GM23338 (cell line): ENCODE results near the gene EYS. TPM values are rescaled to one million over a fixed set of nuclear protein-coding genes. Genes with fewer than 3 reads are reported as not detected.

Source experiments
- ATAC-seq: fragments of 200-7000 bp; cut with Tn5 transposase; 3 replicates; pipeline ENCODE4 v1.9.1; 2020
- DNase-seq: peaks from one replicate; pipeline ENCODE4 v3.0.0-alpha.2; 2015; ENCODE audit warnings: low spot score
- H2AFZ ChIP-seq: fragments of 200-600 bp; sonication (generic); 2 replicates; pipeline ENCODE4 v1.8.0; 2016; ENCODE audit warnings: antibody characterized with exemption, mild to moderate bottlenecking, moderate library complexity
- H3F3A ChIP-seq: fragments of 200-600 bp; sonication (generic); replicated peaks from 2 replicates; pipeline ENCODE4 v1.8.0; 2017; ENCODE audit warnings: antibody characterized with exemption, mixed run types, low read depth
- H3K27ac ChIP-seq: fragments of 200-600 bp; sonication (generic); 2 replicates; pipeline ENCODE4 v1.6.1; 2016; ENCODE audit warnings: low read depth
- H3K27me3 ChIP-seq: fragments of 200-600 bp; sonication (generic); 2 replicates; pipeline ENCODE4 v1.8.0; 2016; ENCODE audit warnings: mild to moderate bottlenecking, mixed run types, moderate library complexity; ENCODE audit not compliant: insufficient read depth
- H3K36me3 ChIP-seq: fragments of 200-600 bp; sonication (generic); 2 replicates; pipeline ENCODE4 v1.8.0; 2016; ENCODE audit warnings: mild to moderate bottlenecking; ENCODE audit not compliant: insufficient read depth
- H3K4me1 ChIP-seq: fragments of 200-600 bp; sonication (generic); 2 replicates; pipeline ENCODE4 v1.8.0; 2016; ENCODE audit warnings: mild to moderate bottlenecking, moderate library complexity; ENCODE audit not compliant: insufficient read depth
- H3K4me2 ChIP-seq: fragments of 200-600 bp; sonication (generic); 2 replicates; pipeline ENCODE4 v1.7.1; 2017; ENCODE audit warnings: mixed run types
- H3K4me3 ChIP-seq: fragments of 200-600 bp; sonication (generic); 2 replicates; pipeline ENCODE4 v1.6.1; 2016; ENCODE audit warnings: mixed run types
- H3K79me2 ChIP-seq: fragments of 200-600 bp; sonication (generic); replicated peaks from 2 replicates; pipeline ENCODE4 v1.8.0; 2017; ENCODE audit warnings: mild to moderate bottlenecking; ENCODE audit not compliant: insufficient read depth
- H3K9me2 ChIP-seq: fragments of 200-600 bp; sonication (generic); 2 replicates; pipeline ENCODE4 v1.8.0; 2017; ENCODE audit not compliant: insufficient read depth
- H4K20me1 ChIP-seq: fragments of 200-600 bp; sonication (generic); replicated peaks from 2 replicates; pipeline ENCODE4 v1.8.0; 2017; ENCODE audit warnings: mild to moderate bottlenecking; ENCODE audit not compliant: insufficient read depth
- H3K27ac Mint-ChIP-seq: 2 replicates; pipeline ENCODE4 v1.8.0; 2020; ENCODE audit warnings: inconsistent platforms, mild to moderate bottlenecking, moderate library complexity, mixed read lengths
- H3K27me3 Mint-ChIP-seq: 3 replicates; pipeline ENCODE4 v1.8.0; 2022; ENCODE audit warnings: low read depth, mild to moderate bottlenecking, moderate library complexity, mixed read lengths, inconsistent platforms; ENCODE audit not compliant: insufficient read depth, poor library complexity
- H3K36me3 Mint-ChIP-seq: 3 replicates; pipeline ENCODE4 v1.8.0; 2021; ENCODE audit warnings: low read depth, mild to moderate bottlenecking, inconsistent platforms, moderate library complexity, mixed read lengths
- H3K4me1 Mint-ChIP-seq: 3 replicates; pipeline ENCODE4 v1.8.0; 2020; ENCODE audit warnings: mild to moderate bottlenecking, inconsistent platforms, mixed read lengths
- H3K4me3 Mint-ChIP-seq: 3 replicates; pipeline ENCODE4 v1.8.0; 2021; ENCODE audit warnings: moderate library complexity, mild to moderate bottlenecking, inconsistent platforms, mixed read lengths
- H3K9me3 Mint-ChIP-seq: 3 replicates; pipeline ENCODE4 v1.8.0; 2020; ENCODE audit warnings: moderate library complexity, mild to moderate bottlenecking, inconsistent platforms, mixed read lengths
- CREB1 ChIP-seq: fragments of 250-450 bp; sonication (Bioruptor Pico); IDR thresholded peaks from 2 replicates; pipeline ENCODE4 v1.5.0; 2020; ENCODE audit warnings: low read depth, mild to moderate bottlenecking, moderate library complexity
- CTCF ChIP-seq, 2 experiments: fragments of 200-600 bp in 1 of 2; sonication (generic) in 1 of 2; conservative IDR thresholded peaks; 2 replicates each; pipeline versions ENCODE4 v1.5.1 to v1.6.1; 2016 to 2017; ENCODE audit warnings: antibody characterized with exemption in 2 of 2, low read depth in 2 of 2, mild to moderate bottlenecking in 2 of 2, moderate library complexity in 1 of 2
- ETS1 ChIP-seq: IDR thresholded peaks from 2 replicates; pipeline ENCODE4 v1.6.1; 2016; ENCODE audit warnings: antibody characterized with exemption
- EZH2 ChIP-seq: fragments of 200-600 bp; sonication (generic); IDR thresholded peaks from one replicate; pipeline ENCODE4 v1.8.0; 2017; ENCODE audit warnings: antibody characterized with exemption, mild to moderate bottlenecking, low read depth; ENCODE audit not compliant: unreplicated experiment
- EZH2phosphoT487 ChIP-seq: fragments of 200-600 bp; sonication (generic); IDR thresholded peaks from one replicate; pipeline ENCODE4 v1.8.1; 2018; ENCODE audit warnings: antibody characterized with exemption; ENCODE audit not compliant: unreplicated experiment
- JUNB ChIP-seq: IDR thresholded peaks from one replicate; pipeline ENCODE4 v1.6.1; 2016; ENCODE audit warnings: antibody characterized with exemption; ENCODE audit not compliant: unreplicated experiment
- NANOG ChIP-seq: IDR thresholded peaks from 2 replicates; pipeline ENCODE4 v1.6.1; 2016; ENCODE audit warnings: antibody characterized with exemption, borderline replicate concordance
- POLR2AphosphoS5 ChIP-seq: IDR thresholded peaks from 2 replicates; pipeline ENCODE4 v1.6.1; 2016; ENCODE audit warnings: antibody characterized with exemption, low read depth
- REST ChIP-seq: IDR thresholded peaks from one replicate; pipeline ENCODE4 v1.6.1; 2018; ENCODE audit warnings: antibody characterized with exemption; ENCODE audit not compliant: unreplicated experiment
- STAT1 ChIP-seq: IDR thresholded peaks from one replicate; pipeline ENCODE4 v1.6.1; 2016; ENCODE audit warnings: antibody characterized with exemption; ENCODE audit not compliant: unreplicated experiment
- ZNF114 ChIP-seq: fragments of 250-450 bp; sonication (Bioruptor Pico); IDR thresholded peaks from 2 replicates; pipeline ENCODE4 v1.5.0; 2020; ENCODE audit warnings: mild to moderate bottlenecking, moderate library complexity
- ZNF331 ChIP-seq: fragments of 250-450 bp; sonication (Bioruptor Pico); IDR thresholded peaks from 2 replicates; pipeline ENCODE4 v1.5.0; 2020; ENCODE audit warnings: low read depth, mild to moderate bottlenecking, moderate library complexity
- ZNF462 ChIP-seq: fragments of 250-450 bp; sonication (Bioruptor Pico); IDR thresholded peaks from 2 replicates; pipeline ENCODE4 v1.5.0; 2020; ENCODE audit warnings: mild to moderate bottlenecking, moderate library complexity
- polyA plus RNA-seq: library from polyadenylated mRNA; unstranded; fragments of >200 nt; fragmentation: Nextera tagmentation; extraction: Ambion mirVana; gene quantifications from 2 replicates; pipeline ENCODE4 v1.2.1, GENCODE V29; 2016
- total RNA-seq: library from RNA; depleted of rRNA; stranded (reverse); fragments of >200 nt; shearing (Covaris generic); gene quantifications from 2 replicates; pipeline ENCODE4 v1.2.3, GENCODE V29; 2014

Gene EYS
- total and polyA plus RNA-seq, 2 experiments from 2014 or later, result 0.38 to 0.52 TPM

- H3K27me3 Mint-ChIP-seq, result peaks cover 2% of the 10 kb centered on the region
- DNase-seq (no peak), ATAC-seq (no peak)
- no peaks in the 10 kb centered on the region; the same call in 2 of the 3 replicates for H3K9me3 Mint-ChIP-seq
- Histone ChIP-seq H3K9me2 (no peaks in the 10 kb centered on the region), H3K4me2 (no peak overlapping the region), H3K79me2 (no peaks in the 10 kb centered on the region), H3K4me1 (no peaks in the 10 kb centered on the region; the same call in 1 of the 2 replicates), H3K4me3 (no peak overlapping the region), H3F3A (no peaks in the 10 kb centered on the region), H3K27me3 (no peaks in the 10 kb centered on the region), H2AFZ (no peak overlapping the region), H4K20me1 (no peaks in the 10 kb centered on the region), H3K36me3 (no peaks in the 10 kb centered on the region), H3K27ac (no peak overlapping the region)
- peaks cover 11% of the 10 kb centered on the region; the same call in 2 of the 3 replicates for H3K4me1 Mint-ChIP-seq
- H3K36me3 Mint-ChIP-seq, result no peaks in the 10 kb centered on the region
- H3K4me3 Mint-ChIP-seq, result no peak overlapping the region
- TF ChIP-seq REST (no peak), CREB1 (CRISPR knock-in tag) (no peak), EZH2 (no peak), CTCF (conservative IDR thresholded peaks at IDR 0.05; ENCODE audit: low read depth in 2 of 2) (no peak), POLR2AphosphoS5 (no peak), ETS1 (no peak), JUNB (no peak), ZNF331 (CRISPR knock-in tag) (no peak), ZNF114 (CRISPR knock-in tag) (no peak), NANOG (no peak), STAT1 (no peak), EZH2phosphoT487 (no peak), ZNF462 (CRISPR knock-in tag) (no peak)
- no peak overlapping the region for H3K27ac Mint-ChIP-seq
Measured at GRCh38 chr6:63807056-63807455, 1900.0 kb downstream of the EYS start.
